SHP77 treated with DMSO at 0.1 percent for 48 hours (cell line): ENCODE measurements around the gene LRPAP1.
"Not testable (repeated sequence)": the region's sequence is repeated elsewhere in the genome, so short reads cannot be mapped to it uniquely, and the experiment has no call there.

ENCODE experiments used
- DNase-seq: peaks from one replicate; lab custom pipeline; 2025; lab: John Stamatoyannopoulos, UW

LRPAP1 gene

GRCh38 chr4:3562127-3562526, 29.9 kb upstream of the LRPAP1 start:
- DNase-seq = not testable (repeated sequence)

DNA sequence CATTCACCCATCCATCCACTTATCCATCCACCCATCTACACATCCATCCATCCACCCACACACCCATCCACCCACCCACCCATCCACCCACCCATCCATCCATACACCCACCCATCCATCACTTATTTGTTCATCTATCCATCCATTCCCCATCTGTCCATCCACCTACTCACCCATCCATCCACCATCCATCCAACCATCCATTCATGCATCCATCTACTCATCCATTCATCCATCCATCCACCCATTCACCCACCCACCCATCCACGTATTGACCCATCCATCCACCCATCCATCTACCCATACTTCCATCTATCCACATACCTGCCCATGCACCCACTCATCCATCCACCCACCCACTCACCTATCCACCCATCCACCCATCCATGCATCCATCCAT, 28.2 kb upstream of the LRPAP1 start:
- DNase-seq = not testable (repeated sequence)

DNA sequence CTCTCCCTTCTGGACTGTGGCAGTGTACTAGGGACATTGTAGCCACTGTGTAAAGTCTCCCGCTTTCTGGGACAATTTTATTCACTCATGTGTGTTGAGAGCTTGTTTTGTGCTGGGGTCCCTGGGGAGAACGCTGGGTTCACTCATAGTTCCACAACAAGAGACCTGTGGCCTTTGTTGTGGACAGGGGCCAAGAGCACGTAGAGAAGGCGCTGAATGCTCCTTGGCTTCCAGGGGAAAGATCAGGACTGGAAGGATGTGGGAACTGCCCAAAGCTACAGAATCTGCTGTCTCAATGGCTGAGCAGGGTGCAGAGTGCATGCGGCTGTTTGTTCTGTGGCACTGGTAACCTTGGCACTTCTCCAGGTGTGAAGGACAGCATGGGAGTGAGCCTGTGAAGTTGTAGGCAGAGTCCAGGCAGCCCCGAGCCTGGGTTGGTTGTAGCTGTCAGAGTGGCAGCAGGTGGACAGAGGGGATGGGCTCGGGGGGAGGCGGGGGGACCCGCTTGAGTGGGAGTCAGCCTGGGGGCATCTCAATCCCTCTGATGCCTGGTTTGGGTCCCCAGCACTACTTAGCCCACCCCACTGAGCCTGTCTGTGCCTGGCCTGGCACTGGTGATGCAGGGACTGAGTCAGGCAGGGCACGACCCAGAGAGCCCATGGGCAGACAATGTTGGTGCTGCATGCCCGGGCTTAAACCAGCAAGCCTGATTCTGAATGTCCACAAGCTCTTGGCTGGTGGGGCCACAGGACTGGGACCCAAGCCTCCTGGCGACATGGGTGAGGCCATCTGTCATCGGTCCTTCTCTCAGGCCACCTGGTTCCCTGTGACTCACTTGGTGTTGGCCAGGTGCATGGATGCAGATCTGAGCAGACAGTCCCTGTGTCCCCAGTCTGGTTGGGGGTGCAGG, 27.4 kb upstream of the LRPAP1 start:
- DNase-seq = not testable (repeated sequence)

DNA sequence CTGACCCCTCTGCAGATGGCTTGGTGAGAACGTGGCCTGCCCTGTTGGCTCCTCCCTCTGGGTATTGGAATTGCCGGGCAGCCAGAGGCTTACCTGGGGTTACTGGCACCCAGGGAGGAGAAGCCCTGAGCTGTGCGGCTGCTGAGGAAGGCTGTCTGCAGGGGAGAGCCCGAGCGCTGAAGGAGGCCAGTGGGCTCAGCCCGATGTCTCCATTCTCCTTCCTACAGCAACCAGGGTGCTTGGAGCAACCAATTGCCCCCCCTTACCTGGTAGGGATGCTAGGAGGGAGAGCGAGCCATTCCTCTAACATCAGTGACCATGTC, 26.3 kb upstream of the LRPAP1 start:
- DNase-seq = not testable (repeated sequence)

DNA sequence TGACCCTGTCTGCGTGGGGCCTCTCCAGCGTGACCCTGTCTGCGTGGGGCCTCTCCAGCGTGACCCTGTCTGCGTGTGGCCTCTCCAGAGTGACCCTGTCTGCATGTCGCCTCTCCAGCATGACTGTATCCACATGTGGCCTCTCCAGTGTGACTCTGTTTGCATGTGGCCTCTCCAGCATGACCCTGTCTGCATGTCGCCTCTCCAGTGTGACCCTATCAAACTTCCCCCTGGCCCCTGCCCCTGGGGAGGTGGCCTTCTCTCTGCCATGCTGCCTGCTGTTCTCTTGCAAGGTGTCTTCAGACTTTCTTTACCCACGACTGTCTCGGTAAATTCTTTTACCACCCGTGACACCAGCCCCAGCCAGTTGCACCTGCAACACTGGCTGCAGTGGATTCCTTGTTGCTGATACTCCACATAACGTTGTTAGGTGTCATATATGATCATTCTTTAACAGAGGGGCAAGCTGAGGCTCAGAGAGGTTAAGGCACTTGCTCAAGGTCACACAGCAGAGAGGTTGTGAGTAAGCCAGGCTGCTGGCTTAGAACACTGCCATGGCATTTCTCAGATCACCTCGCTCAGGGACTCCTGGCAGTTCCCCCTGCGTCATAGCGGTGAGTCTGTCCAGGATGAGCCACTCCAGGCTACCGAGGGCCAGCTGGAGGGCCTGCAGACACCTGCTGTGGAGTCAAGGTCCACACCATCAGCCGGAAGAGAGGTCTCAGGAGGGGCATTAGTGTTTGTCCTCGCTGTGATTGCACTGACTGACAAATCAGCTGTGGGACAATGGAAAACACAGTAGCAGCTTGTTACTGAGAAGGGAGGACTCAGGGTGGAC, 25.7 kb upstream of the LRPAP1 start:
- not testable (repeated sequence) for DNase-seq

GRCh38 chr4:3557088-3557492, 24.9 kb upstream of the LRPAP1 start:
- DNase-seq = not testable (repeated sequence)

- DNase-seq = not testable (repeated sequence)
These were observed 24.1 kb upstream of the LRPAP1 start for GRCh38 chr4:3556244-3556867.

GRCh38 chr4:3555459-3556070, 23.3 kb upstream of the LRPAP1 start:
- not testable (repeated sequence) for DNase-seq

GRCh38 chr4:3551366-3551765, 19.1 kb upstream of the LRPAP1 start:
- DNase-seq = not testable (repeated sequence)

DNA sequence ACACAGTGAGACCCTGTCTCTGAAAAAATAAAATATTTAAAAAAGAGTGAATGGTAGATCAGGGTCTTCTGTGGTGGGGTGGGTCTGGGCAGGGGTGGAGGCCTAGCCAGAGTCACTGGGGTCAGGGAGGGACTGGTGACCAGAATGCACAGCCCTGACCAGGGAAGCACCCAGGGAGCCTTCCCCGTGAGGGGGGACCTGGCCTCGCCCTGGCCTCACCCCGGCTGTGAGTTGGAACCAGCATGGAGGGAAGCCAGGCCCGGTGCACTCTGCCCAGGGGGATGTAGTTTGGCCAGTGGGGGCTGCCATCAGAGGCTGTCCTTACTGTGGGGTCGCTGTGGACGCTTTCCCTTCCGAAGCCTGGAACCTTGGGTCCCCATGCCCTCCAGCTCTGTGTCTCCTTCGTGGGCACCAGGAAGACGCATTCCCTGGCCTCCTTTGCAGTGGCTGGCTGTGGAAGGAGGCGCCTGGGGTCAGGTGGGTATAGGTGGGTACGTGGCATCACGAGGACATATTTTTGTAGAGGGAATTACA, 18.6 kb upstream of the LRPAP1 start:
- not testable (repeated sequence) for DNase-seq

GRCh38 chr4:3550041-3550440, 17.8 kb upstream of the LRPAP1 start:
- not testable (repeated sequence) for DNase-seq

DNA sequence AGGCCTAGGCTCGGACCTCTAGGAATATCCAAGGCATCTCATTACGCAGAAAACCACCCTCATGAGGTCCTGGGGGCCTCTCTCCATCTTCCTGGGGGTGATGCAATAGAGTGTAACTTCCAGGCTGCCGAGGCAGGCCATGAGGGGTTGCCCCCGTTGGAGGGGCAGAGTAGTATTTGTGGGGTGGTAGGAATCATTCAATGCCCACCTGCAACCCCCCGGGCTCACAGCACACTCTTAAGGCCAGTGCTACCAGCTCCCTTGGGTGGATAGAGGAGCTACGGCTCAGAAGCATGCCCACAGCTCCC, 17.4 kb upstream of the LRPAP1 start:
- DNase-seq = not testable (repeated sequence)

GRCh38 chr4:3548991-3549693, 16.9 kb upstream of the LRPAP1 start:
- DNase-seq = not testable (repeated sequence)

DNA sequence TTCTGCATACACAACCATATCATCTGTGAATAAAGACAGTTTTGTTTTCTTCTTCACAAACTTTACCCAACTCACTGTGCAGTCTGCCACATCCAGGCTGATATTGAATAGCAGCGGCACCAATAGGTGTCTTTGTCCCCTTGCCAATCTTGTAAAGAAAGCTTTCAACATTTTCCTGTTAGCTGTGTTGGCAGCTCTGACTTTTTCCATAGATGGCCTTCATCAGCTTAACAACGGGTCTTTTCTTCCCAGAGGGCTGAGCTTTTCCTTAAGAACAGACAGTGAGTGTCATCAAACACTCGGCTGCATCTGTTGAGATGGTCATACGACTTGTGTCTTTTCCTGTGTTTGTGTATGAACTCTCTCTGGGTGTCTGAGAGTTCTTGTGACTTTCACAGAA, 14.5 kb upstream of the LRPAP1 start:
- DNase-seq = not testable (repeated sequence)

DNA sequence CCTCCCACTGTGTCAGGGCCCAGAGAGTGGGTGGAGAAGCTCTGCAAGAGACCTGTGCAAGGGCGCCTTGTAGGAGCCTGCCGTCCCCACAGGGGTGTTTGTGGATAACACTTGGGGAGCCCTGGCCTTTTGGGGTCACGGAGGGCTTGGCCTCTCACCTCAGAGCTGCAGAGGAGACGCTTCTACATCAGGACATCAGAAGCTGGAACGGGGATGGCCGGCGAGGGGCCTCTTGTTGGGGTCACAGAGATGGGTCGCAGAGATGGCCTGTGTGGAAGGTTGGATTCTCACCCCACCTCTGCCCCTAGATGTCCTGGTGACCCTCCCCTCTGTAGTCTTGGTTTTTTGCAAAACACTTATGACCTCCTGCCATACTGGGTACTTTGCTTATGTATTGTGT, 13.1 kb upstream of the LRPAP1 start:
- not testable (repeated sequence) for DNase-seq

DNA sequence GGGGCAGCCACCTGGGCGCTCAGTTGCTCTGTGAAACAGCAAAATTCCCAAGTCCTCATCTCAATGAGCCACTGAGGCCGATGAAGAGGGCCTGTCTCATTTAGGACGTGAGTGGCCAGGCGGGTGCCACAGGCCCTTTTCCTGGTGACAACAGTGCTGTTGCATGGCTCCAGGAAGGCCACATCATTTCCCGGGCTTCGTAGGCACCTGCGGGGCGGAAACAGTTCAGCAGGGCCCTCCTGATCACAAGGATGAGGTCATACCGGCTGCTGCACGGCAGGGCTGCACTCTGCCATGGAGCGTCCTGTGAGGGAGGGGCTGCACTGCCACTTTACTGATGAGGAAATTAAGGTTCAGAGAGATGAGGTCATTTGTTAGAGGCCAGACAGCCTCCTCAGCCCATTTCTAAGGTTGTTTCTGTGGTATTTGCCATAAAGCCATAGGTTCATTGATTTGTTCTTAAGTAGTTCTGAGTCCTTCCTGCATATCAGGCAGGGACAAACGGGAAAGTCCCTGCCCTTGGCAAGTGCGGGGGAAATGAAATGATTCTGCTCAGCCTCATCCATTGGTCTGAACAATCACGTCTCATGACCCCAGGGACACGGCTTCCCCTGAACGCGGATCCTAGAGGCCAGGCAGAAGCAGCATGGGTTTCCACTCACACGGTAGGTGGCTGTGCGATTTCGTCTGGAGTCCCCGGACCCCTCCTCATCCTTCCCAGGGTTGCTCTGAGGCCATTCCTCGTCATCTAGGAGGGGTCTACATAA, 12.2 kb upstream of the LRPAP1 start:
- not testable (repeated sequence) for DNase-seq

DNA sequence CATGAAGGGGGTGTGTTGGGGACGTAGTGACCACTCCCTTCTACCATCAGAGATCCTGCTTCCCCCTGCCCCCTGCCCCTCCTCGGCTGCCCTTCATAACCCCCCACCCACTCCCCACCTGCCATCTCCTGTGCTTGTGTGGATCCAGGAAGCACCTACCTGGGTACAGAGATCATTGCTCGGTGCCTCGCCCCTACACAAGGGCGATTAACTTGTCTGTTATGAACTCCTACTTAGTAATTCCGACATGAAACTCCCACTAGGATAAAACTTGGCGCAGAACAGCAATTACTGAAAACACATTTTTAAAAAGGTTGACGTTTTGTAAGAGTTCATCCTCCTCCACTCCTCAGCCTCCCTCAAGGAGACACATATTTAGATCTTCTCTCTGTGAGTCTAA, 11.2 kb upstream of the LRPAP1 start:
- not testable (repeated sequence) for DNase-seq

- not testable (repeated sequence) for DNase-seq
These were observed 6.7 kb upstream of the LRPAP1 start for GRCh38 chr4:3538906-3539305.

- DNase-seq = not testable (repeated sequence)
These were observed 3.6 kb upstream of the LRPAP1 start for GRCh38 chr4:3535812-3536211.

DNA sequence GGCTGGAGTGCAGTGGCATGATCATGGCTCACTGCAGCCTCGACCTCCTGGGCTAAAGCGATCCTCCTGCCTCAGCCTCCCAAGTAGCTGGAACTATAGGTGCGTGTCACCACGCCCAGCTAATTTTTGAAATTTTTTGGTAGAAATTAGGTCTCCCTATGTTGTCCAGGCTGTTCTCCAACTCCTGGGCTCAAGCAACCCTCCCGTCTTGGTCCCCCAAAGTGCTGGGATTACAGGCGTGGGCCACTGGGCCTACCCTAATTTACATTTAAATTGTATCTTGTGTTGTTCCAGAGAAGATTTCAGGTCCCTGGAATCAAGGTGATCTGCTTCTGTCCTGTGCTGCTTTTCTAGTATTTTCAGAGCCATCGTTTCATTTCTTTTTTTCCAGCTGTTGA, 1.2 kb upstream of the LRPAP1 start:
- DNase-seq = no peak
